H1 (cell line): ENCODE data around the gene ARHGAP42. TPM values are rescaled to one million over a fixed set of nuclear protein-coding genes. Genes with fewer than 3 reads are reported as not detected.

ENCODE experiments used
- CTCF ChIA-PET: fragments of 300-600 bp; sonication (Branson Sonifier 250); formaldehyde crosslinking; loops from one replicate; lab custom pipeline; 2021; ENCODE audit not compliant: partially characterized antibody; lab: Charles Lee
- POLR2A ChIA-PET: fragments of 300-600 bp; sonication (Branson Sonifier 250); formaldehyde crosslinking; loops from one replicate; lab custom pipeline; 2021; ENCODE audit warnings: inconsistent platforms; ENCODE audit not compliant: partially characterized antibody; lab: Charles Lee
- DNase-seq, 2 experiments: peaks; one replicate each; pipeline versions ENCODE4 v3.0.0 to v3.0.0-alpha.2; 2010 to 2022; ENCODE audit warnings: low spot score in 2 of 2, low read depth in 1 of 2, mixed read lengths in 1 of 2
- FAIRE-seq: peaks from 2 replicates; lab custom pipeline; 2011; peaks lifted over from hg19 to GRCh38; lab: Jason Lieb, UNC
- H2AFZ ChIP-seq: 2 replicates; pipeline ENCODE4 v1.8.1; 2012; ENCODE audit warnings: low read length, inconsistent platforms
- H2AK5ac ChIP-seq: 2 replicates; pipeline ENCODE4 v1.6.1; 2013; ENCODE audit warnings: low read depth, low read length
- H2BK120ac ChIP-seq: replicated peaks from 2 replicates; pipeline ENCODE3; 2013; ENCODE audit warnings: low read depth, low read length, inconsistent platforms
- H2BK12ac ChIP-seq: 2 replicates; pipeline ENCODE4 v1.6.1; 2013; ENCODE audit warnings: low read depth, low read length
- H2BK15ac ChIP-seq: 2 replicates; pipeline ENCODE4 v1.6.1; 2013; ENCODE audit warnings: low read length
- H2BK20ac ChIP-seq: 2 replicates; pipeline ENCODE4 v1.6.1; 2013; ENCODE audit warnings: low read length
- H2BK5ac ChIP-seq: 2 replicates; pipeline ENCODE4 v1.6.1; 2013; ENCODE audit warnings: low read depth, low read length
- H3K14ac ChIP-seq: 2 replicates; pipeline ENCODE4 v1.6.1; 2013; ENCODE audit warnings: inconsistent platforms; ENCODE audit not compliant: insufficient read length
- H3K18ac ChIP-seq: 2 replicates; pipeline ENCODE4 v1.6.1; 2013; ENCODE audit warnings: low read length; ENCODE audit errors: extremely low read depth
- H3K23ac ChIP-seq: 2 replicates; pipeline ENCODE4 v1.6.1; 2013; ENCODE audit warnings: inconsistent platforms; ENCODE audit not compliant: insufficient read length
- H3K23me2 ChIP-seq: 2 replicates; pipeline ENCODE4 v1.6.1; 2013; ENCODE audit warnings: low read depth, low read length
- H3K27ac ChIP-seq: 2 replicates; pipeline ENCODE4 v1.6.1; 2011; ENCODE audit warnings: low read depth, low read length, inconsistent platforms
- H3K27me3 ChIP-seq, 4 experiments: replicated peaks in 1 of 4; 1 replicate in 1 of 4; 2 replicates in 3 of 4; pipeline versions ENCODE4 v1.6.1 to v1.8.1; 2011 to 2013; ENCODE audit warnings: low read length in 3 of 4, mild to moderate bottlenecking in 3 of 4, inconsistent platforms in 2 of 4, mixed read lengths in 2 of 4, moderate library complexity in 1 of 4; ENCODE audit not compliant: control insufficient read depth in 3 of 4, insufficient read depth in 3 of 4; ENCODE audit errors: extremely low read depth in 1 of 4
- H3K36me3 ChIP-seq, 4 experiments: 2 replicates each; pipeline versions ENCODE4 v1.6.1 to v1.8.1; 2011 to 2013; ENCODE audit warnings: mild to moderate bottlenecking in 4 of 4, low read length in 3 of 4, moderate library complexity in 2 of 4, control low read depth in 1 of 4, inconsistent platforms in 1 of 4; ENCODE audit not compliant: insufficient read depth in 4 of 4, control insufficient read depth in 2 of 4
- H3K4ac ChIP-seq: replicated peaks from 2 replicates; pipeline ENCODE3; 2013; ENCODE audit warnings: low read length, low read depth, mixed read lengths, inconsistent platforms; ENCODE audit not compliant: insufficient read length
- H3K4me1 ChIP-seq, 4 experiments: replicated peaks in 1 of 4; 1 replicate in 1 of 4; 2 replicates in 3 of 4; pipeline versions ENCODE4 v1.6.1 to v1.8.1; 2011 to 2013; ENCODE audit warnings: low read length in 3 of 4, inconsistent platforms in 2 of 4, mixed read lengths in 1 of 4; ENCODE audit not compliant: insufficient read depth in 4 of 4, control insufficient read depth in 3 of 4
- H3K4me2 ChIP-seq, 2 experiments: 2 replicates each; pipeline versions ENCODE4 v1.6.1 to v1.8.1; 2011 to 2013; ENCODE audit warnings: low read depth in 2 of 2, low read length in 2 of 2, control low read depth in 1 of 2, inconsistent platforms in 1 of 2, mild to moderate bottlenecking in 1 of 2; ENCODE audit not compliant: insufficient read depth in 1 of 2
- H3K4me3 ChIP-seq, 4 experiments: fragments of 200-600, 300-600 bp in 1 of 4; sonication (generic), shearing (Covaris generic), sonication (Bioruptor Twin) in 1 of 4; 2 replicates each; pipeline versions ENCODE4 v1.5.1 to v1.8.1; 2011 to 2016; ENCODE audit warnings: low read length in 4 of 4, low read depth in 3 of 4, control low read depth in 2 of 4, inconsistent platforms in 2 of 4, mild to moderate bottlenecking in 2 of 4, mixed read lengths in 1 of 4, moderate library complexity in 1 of 4; ENCODE audit not compliant: insufficient read depth in 2 of 4; ENCODE audit errors: extremely low read depth in 1 of 4
- H3K56ac ChIP-seq: replicated peaks from 2 replicates; pipeline ENCODE3; 2013; ENCODE audit warnings: low read depth, mild to moderate bottlenecking, mixed read lengths, low read length, inconsistent platforms; ENCODE audit not compliant: insufficient read length
- H3K79me1 ChIP-seq: 2 replicates; pipeline ENCODE4 v1.6.1; 2013; ENCODE audit warnings: low read depth, low read length, control low read depth
- H3K79me2 ChIP-seq, 2 experiments: 2 replicates each; pipeline versions ENCODE4 v1.6.1 to v1.8.1; 2012 to 2013; ENCODE audit warnings: low read length in 2 of 2, mild to moderate bottlenecking in 2 of 2, inconsistent platforms in 1 of 2; ENCODE audit not compliant: insufficient read depth in 2 of 2, control insufficient read depth in 1 of 2
- H3K9ac ChIP-seq, 4 experiments: replicated peaks in 1 of 4; 1 replicate in 1 of 4; 2 replicates in 3 of 4; pipeline versions ENCODE4 v1.6.1 to v1.8.1; 2011 to 2013; ENCODE audit warnings: low read depth in 3 of 4, low read length in 3 of 4, control low read depth in 2 of 4, mild to moderate bottlenecking in 2 of 4, moderate library complexity in 2 of 4, inconsistent platforms in 1 of 4; ENCODE audit errors: extremely low read depth in 1 of 4
- H3K9me3 ChIP-seq, 2 experiments: 2 replicates each; pipeline versions ENCODE4 v1.6.1 to v1.8.1; 2012 to 2013; ENCODE audit warnings: mild to moderate bottlenecking in 2 of 2, moderate library complexity in 2 of 2, control low read depth in 1 of 2, inconsistent platforms in 1 of 2, low read depth in 1 of 2, low read length in 1 of 2, mixed read lengths in 1 of 2; ENCODE audit not compliant: insufficient read depth in 2 of 2
- H4K20me1 ChIP-seq, 2 experiments: replicated peaks in 1 of 2; 2 replicates each; pipeline versions ENCODE3 to v1.8.1; 2011 to 2013; ENCODE audit warnings: inconsistent platforms in 2 of 2, low read length in 2 of 2, mild to moderate bottlenecking in 1 of 2; ENCODE audit not compliant: insufficient read depth in 2 of 2, control insufficient read depth in 1 of 2
- H4K5ac ChIP-seq: 2 replicates; pipeline ENCODE4 v1.6.1; 2013; ENCODE audit warnings: low read length, low read depth, mixed read lengths, inconsistent platforms; ENCODE audit not compliant: insufficient read length
- H4K8ac ChIP-seq: 2 replicates; pipeline ENCODE4 v1.8.0; 2013; ENCODE audit warnings: mild to moderate bottlenecking, moderate library complexity, low read length, inconsistent platforms; ENCODE audit not compliant: insufficient read depth; ENCODE audit errors: extremely low read depth
- H4K91ac ChIP-seq: replicated peaks from 2 replicates; pipeline ENCODE3; 2013; ENCODE audit warnings: low read length, mixed read lengths, inconsistent platforms; ENCODE audit not compliant: insufficient read length
- BACH1 ChIP-seq: IDR thresholded peaks from 2 replicates; pipeline ENCODE4 v1.6.1; 2012; ENCODE audit warnings: low read length, improper control_type of control experiment
- CTCF ChIP-seq, 3 experiments: IDR thresholded peaks; 1 replicate in 2 of 3; 2 replicates in 1 of 3; pipeline versions ENCODE4 v1.5.1 to v1.6.1; 2011; ENCODE audit warnings: low read length in 3 of 3, mild to moderate bottlenecking in 3 of 3, inconsistent platforms in 2 of 3, low read depth in 1 of 3, moderate library complexity in 1 of 3; ENCODE audit not compliant: insufficient read depth in 1 of 3; ENCODE audit errors: control extremely low read depth in 1 of 3
- GABPA ChIP-seq: IDR thresholded peaks from 2 replicates; pipeline ENCODE4 v1.6.1; 2011; ENCODE audit warnings: mild to moderate bottlenecking, low read length, moderate library complexity, borderline replicate concordance; ENCODE audit not compliant: insufficient read depth
- GTF2F1 ChIP-seq: IDR thresholded peaks from 2 replicates; pipeline ENCODE4 v1.6.1; 2012; ENCODE audit warnings: low read depth, low read length, improper control_type of control experiment, borderline replicate concordance
- KDM5A ChIP-seq: fragments of 200-600 bp; IDR thresholded peaks from 2 replicates; pipeline ENCODE4 v1.7.1; 2012; ENCODE audit warnings: mild to moderate bottlenecking, low read length, inconsistent platforms, mixed read lengths
- MAX ChIP-seq: IDR thresholded peaks from 2 replicates; pipeline ENCODE4 v1.6.1; 2012; ENCODE audit warnings: inconsistent platforms
- NANOG ChIP-seq: IDR thresholded peaks from 2 replicates; pipeline ENCODE4 v1.6.1; 2011; ENCODE audit warnings: low read length, low read depth, mild to moderate bottlenecking, inconsistent platforms; ENCODE audit not compliant: insufficient read depth, poor library complexity, severe bottlenecking
- PHF8 ChIP-seq: fragments of 200-600 bp; sonication (generic); conservative IDR thresholded peaks from 2 replicates; pipeline ENCODE4 v1.7.1; 2012; ENCODE audit warnings: low read depth, mild to moderate bottlenecking, inconsistent platforms, low read length, moderate library complexity
- RFX5 ChIP-seq: IDR thresholded peaks from 2 replicates; pipeline ENCODE4 v1.6.1; 2011; ENCODE audit warnings: low read depth, low read length, improper control_type of control experiment, borderline replicate concordance
- SRF ChIP-seq: IDR thresholded peaks from 2 replicates; pipeline ENCODE4 v1.6.1; 2011; ENCODE audit warnings: mild to moderate bottlenecking, low read depth, low read length, moderate library complexity
- YY1 ChIP-seq: IDR thresholded peaks from 2 replicates; pipeline ENCODE4 v1.6.1; 2011; ENCODE audit warnings: low read depth, mild to moderate bottlenecking, low read length
- ZNF274 ChIP-seq: IDR thresholded peaks from 2 replicates; pipeline ENCODE4 v1.7.0; 2012; ENCODE audit warnings: low read length, borderline replicate concordance; ENCODE audit errors: extremely low read depth
- WGBS, 2 experiments: shearing (Covaris generic) in 1 of 2; methylation state at CpG; one replicate each; pipeline versions ENCODE4 v1.1.6 to v1.1.7; 2013 to 2015; ENCODE audit warnings: low lambda C conversion rate in 2 of 2, mixed read lengths in 2 of 2, inconsistent platforms in 1 of 2, low coverage in 1 of 2, missing lambda C conversion rate in 1 of 2; ENCODE audit not compliant: insufficient replicate concordance in 2 of 2, insufficient coverage in 1 of 2, insufficient read length in 1 of 2; ENCODE audit errors: extremely low coverage in 1 of 2, missing lambda C conversion rate in 1 of 2; 5-methylcytosine and 5-hydroxymethylcytosine counted together
- polyA plus RNA-seq, 7 experiments: library from polyadenylated mRNA; depleted of rRNA in 3 of 7; stranded (reverse) in 5 of 7; unstranded in 2 of 7; fragments of >200 nt in 5 of 7; fragments of 200-250 nt in 2 of 7; gene quantifications; 1 replicate in 5 of 7; 2 replicates in 1 of 7; 4 replicates in 1 of 7; pipeline versions ENCODE4 v1.2.1 to v1.2.3, GENCODE V29; 2011 to 2013; ENCODE audit warnings: missing spikeins in 2 of 7, mixed read lengths in 2 of 7
- total RNA-seq: library from RNA; stranded (reverse); fragmentation: NEBNext Ultra II Directional; extraction: Animal tissue kit (Norgen Biotek cat#: 25700); gene quantifications from 2 replicates; pipeline ENCODE4 v1.2.1, GENCODE V29; 2021

Gene ARHGAP42
- total and polyA plus RNA-seq, 2 of the 8 experiments (the other 6 are each of a cell fraction or from before 2014, with no cell fraction given), result 22.2 to 33.5 TPM

- Histone ChIP-seq H3K23me2 (no peaks in the 10 kb centered on the region), H3K4me1 (no peaks in the 10 kb centered on the region), H3K56ac (no peak overlapping the region), H3K79me1 (no peaks in the 10 kb centered on the region), H2BK20ac (no peak overlapping the region), H3K23ac (no peak overlapping the region), H2BK5ac (no peak overlapping the region), H2BK120ac (no peak overlapping the region), H3K9me3 (no peaks in the 10 kb centered on the region), H2AK5ac (no peak overlapping the region), H2AFZ (no peak overlapping the region), H2BK12ac (no peak overlapping the region), H3K14ac (no peak overlapping the region), H3K9ac (no peak overlapping the region), H3K18ac (no peak overlapping the region), H3K4ac (no peak overlapping the region), H4K8ac (no peak overlapping the region), H3K27me3 (no peaks in the 10 kb centered on the region), H2BK15ac (no peak overlapping the region), H4K5ac (no peak overlapping the region), H3K27ac (no peak overlapping the region), H3K4me3 (no peak overlapping the region), H3K79me2 (no peaks in the 10 kb centered on the region), H3K4me2 (no peak overlapping the region), H4K91ac (no peak overlapping the region), H3K36me3 (no peaks in the 10 kb centered on the region), H4K20me1 (peaks cover 0 to 1% of the 10 kb centered on the region in 2 experiments)
- 55% methylated on average over 3 of the region's 3 CpGs; no CpG with 5 or more reads in 1 of the 2 experiments for WGBS, 2 experiments
- no peak for DNase-seq
- ChIA-PET POLR2A (no interaction called here), CTCF (interaction anchor here (0.6 to 4.4 kb wide), 10 partner anchors 11 to 351 kb away, joined by 3 to 45 read pairs (median 3); no protein-coding TSS in a partner anchor)
- FAIRE-seq, result no peak
- TF ChIP-seq CTCF (IDR thresholded peaks at IDR 0.05; ENCODE audit: control extremely low read depth in 1 of 3, insufficient read depth in 1 of 3, low read depth in 1 of 3, low read length in 3 of 3) (no peak), KDM5A (no peak), GTF2F1 (no peak), MAX (no peak), YY1 (no peak), PHF8 (no peak), RFX5 (no peak), ZNF274 (no peak), NANOG (no peak), SRF (no peak), BACH1 (no peak), GABPA (no peak)
Observed at GRCh38 chr11:100929377-100929776, 242.3 kb downstream of the ARHGAP42 start.
